Peyer's patch (tissue), 4 donors: ENCODE data around the gene PRKCH.

Experiments used
- POLR2A ChIP-seq, 2 donors: fragments of 450-650 bp; IDR thresholded peaks; one replicate each; pipeline ENCODE4 v1.5.1; 2017; ENCODE audit warnings: antibody characterized with exemption in 2 of 2, mild to moderate bottlenecking in 2 of 2, moderate library complexity in 2 of 2
- TF ChIP-seq, protein P1 (sequence below), 6 experiments: fragments of 450-650 bp in 4 of 6; fragments of 200-600 bp in 2 of 6; sonication (generic) in 1 of 6; IDR thresholded peaks; one replicate each; pipeline ENCODE4 v1.5.1; 2017 to 2019; ENCODE audit warnings: antibody characterized with exemption in 6 of 6, mild to moderate bottlenecking in 3 of 6, moderate library complexity in 1 of 6

DNA sequence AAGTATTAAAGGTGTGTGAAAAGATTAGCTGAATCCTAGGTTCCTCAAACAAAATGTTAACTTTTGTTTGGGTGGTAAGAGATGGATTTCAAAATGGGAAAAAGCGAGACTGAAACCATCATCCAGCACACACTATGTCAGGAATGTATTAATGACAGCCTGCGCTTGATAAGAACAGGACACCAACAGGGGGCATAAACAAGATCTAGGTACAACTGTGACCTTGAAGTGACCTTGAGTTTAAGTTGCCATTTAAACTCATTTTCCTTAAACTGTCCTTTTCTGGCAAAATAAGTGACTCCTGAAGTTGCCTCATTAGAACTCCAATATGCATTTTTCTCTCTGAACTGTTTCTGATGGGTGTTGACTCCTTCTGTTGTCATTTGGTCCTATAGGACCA is 17.1 kb downstream of the PRKCH start:
- TF ChIP-seq, protein P1, sequence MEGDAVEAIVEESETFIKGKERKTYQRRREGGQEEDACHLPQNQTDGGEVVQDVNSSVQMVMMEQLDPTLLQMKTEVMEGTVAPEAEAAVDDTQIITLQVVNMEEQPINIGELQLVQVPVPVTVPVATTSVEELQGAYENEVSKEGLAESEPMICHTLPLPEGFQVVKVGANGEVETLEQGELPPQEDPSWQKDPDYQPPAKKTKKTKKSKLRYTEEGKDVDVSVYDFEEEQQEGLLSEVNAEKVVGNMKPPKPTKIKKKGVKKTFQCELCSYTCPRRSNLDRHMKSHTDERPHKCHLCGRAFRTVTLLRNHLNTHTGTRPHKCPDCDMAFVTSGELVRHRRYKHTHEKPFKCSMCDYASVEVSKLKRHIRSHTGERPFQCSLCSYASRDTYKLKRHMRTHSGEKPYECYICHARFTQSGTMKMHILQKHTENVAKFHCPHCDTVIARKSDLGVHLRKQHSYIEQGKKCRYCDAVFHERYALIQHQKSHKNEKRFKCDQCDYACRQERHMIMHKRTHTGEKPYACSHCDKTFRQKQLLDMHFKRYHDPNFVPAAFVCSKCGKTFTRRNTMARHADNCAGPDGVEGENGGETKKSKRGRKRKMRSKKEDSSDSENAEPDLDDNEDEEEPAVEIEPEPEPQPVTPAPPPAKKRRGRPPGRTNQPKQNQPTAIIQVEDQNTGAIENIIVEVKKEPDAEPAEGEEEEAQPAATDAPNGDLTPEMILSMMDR (IDR thresholded peaks at IDR 0.05), result no peak
- no peak for TF ChIP-seq POLR2A (IDR thresholded peaks at IDR 0.05)
